ENCODE data around the gene ETFBKMT.

Gene ETFBKMT

GRCh38 chr12:31659087-31659942, at the start of gene ETFBKMT:
ETFBKMT (plus strand) TSS chr12:31659688; CDS start chr12:31661954, 2,266 bp downstream.
- DNase-seq: peak; percentile 89 to 90

- no peak for DNase-seq
Measured at GRCh38 chr12:31612819-31613218, 46.7 kb upstream of the ETFBKMT start.

- no peak for DNase-seq
Measured at GRCh38 chr12:31618228-31619025, 41.1 kb upstream of the ETFBKMT start.

GRCh38 chr12:31620311-31620710, 39.2 kb upstream of the ETFBKMT start:
- DNase-seq: no peak

- DNase-seq: no peak
Measured at GRCh38 chr12:31622038-31622437, 37.5 kb upstream of the ETFBKMT start.

- DNase-seq: no peak
Measured at GRCh38 chr12:31626270-31626995, 33.1 kb upstream of the ETFBKMT start.

GRCh38 chr12:31627456-31628054, 31.9 kb upstream of the ETFBKMT start:
- no peak for DNase-seq

GRCh38 chr12:31629756-31630732, 29.4 kb upstream of the ETFBKMT start:
- no peak for DNase-seq

- DNase-seq: no peak
Measured at GRCh38 chr12:31631023-31631724, 28.3 kb upstream of the ETFBKMT start.

GRCh38 chr12:31631809-31632208, 27.7 kb upstream of the ETFBKMT start:
- DNase-seq: no peak

- DNase-seq: no peak
Measured at GRCh38 chr12:31633464-31633863, 26.0 kb upstream of the ETFBKMT start.

- no peak for DNase-seq
Measured at GRCh38 chr12:31634620-31635019, 24.9 kb upstream of the ETFBKMT start.

- no peak for DNase-seq
Measured at GRCh38 chr12:31641509-31642090, 17.9 kb upstream of the ETFBKMT start.

- no peak for DNase-seq
Measured at GRCh38 chr12:31644536-31644935, 15.0 kb upstream of the ETFBKMT start.

- DNase-seq: no peak
Measured at GRCh38 chr12:31645924-31646323, 13.6 kb upstream of the ETFBKMT start.

GRCh38 chr12:31647086-31647491, 12.4 kb upstream of the ETFBKMT start:
- DNase-seq: no peak

- no peak for DNase-seq
Measured at GRCh38 chr12:31650918-31651317, 8.6 kb upstream of the ETFBKMT start.

- DNase-seq: no peak
Measured at GRCh38 chr12:31651893-31652521, 7.5 kb upstream of the ETFBKMT start.

- no peak for DNase-seq
Measured at GRCh38 chr12:31655208-31655607, 4.3 kb upstream of the ETFBKMT start.

- no peak for DNase-seq
Measured at GRCh38 chr12:31655792-31656191, 3.7 kb upstream of the ETFBKMT start.

All from activated CD4-positive, alpha-beta T cell treated with anti-CD3 and anti-CD28 coated beads for 4 hours (primary cell).